NB4 (cell line): ENCODE measurements around the gene ZSCAN18.

Source experiments
- CTCF ChIP-seq: IDR thresholded peaks from one replicate; pipeline ENCODE4 v1.5.1; 2012; ENCODE audit warnings: low read depth, low read length
- MYC ChIP-seq: IDR thresholded peaks from 2 replicates; pipeline ENCODE4 v1.6.1; 2011; ENCODE audit warnings: low read depth, low read length
- POLR2A ChIP-seq: IDR thresholded peaks from 2 replicates; pipeline ENCODE4 v1.6.1; 2011; ENCODE audit warnings: mild to moderate bottlenecking; ENCODE audit not compliant: insufficient read length; ENCODE audit errors: extremely low read depth

GRCh38 chr19:58093071-58093470 lies 5.0 kb downstream of the ZSCAN18 start:
- TF ChIP-seq MYC (no peak), POLR2A (no peak), CTCF (no peak)
